HepG2 (cell line): Measurements from ENCODE around the gene SLC22A31. TPM values are rescaled to one million over a fixed set of nuclear protein-coding genes. Genes with fewer than 3 reads are reported as not detected.
A peak's percentile ranks its signal among the peaks of the same experiment; 100 is the strongest.

ENCODE experiments used
- ETV5 ChIP-seq: IDR thresholded peaks from 2 replicates; pipeline ENCODE4 v1.6.1; 2018; ENCODE audit warnings: missing biosample characterization, missing genetic modification reagents, inconsistent platforms, borderline replicate concordance
- IKZF1 ChIP-seq: fragments of 450-650 bp; IDR thresholded peaks from 2 replicates; pipeline ENCODE4 v1.7.1; 2016
- MYPOP ChIP-seq: sonication (generic); formaldehyde crosslinking; IDR thresholded peaks from 2 replicates; pipeline ENCODE4 v1.8.1; 2023; ENCODE audit warnings: mild to moderate bottlenecking, moderate library complexity, missing genetic modification reagents
- NCOA1 ChIP-seq: sonication (generic); formaldehyde crosslinking; IDR thresholded peaks from 2 replicates; pipeline ENCODE4 v1.9.0; 2021; ENCODE audit warnings: missing genetic modification reagents
- NFKB2 ChIP-seq: sonication (generic); formaldehyde crosslinking; IDR thresholded peaks from 2 replicates; pipeline ENCODE4 v1.4.0; 2020; ENCODE audit warnings: missing genetic modification reagents, borderline replicate concordance
- NR3C1 ChIP-seq: sonication (generic); formaldehyde crosslinking; IDR thresholded peaks from 2 replicates; pipeline ENCODE4 v1.4.0; 2020; ENCODE audit warnings: missing genetic modification reagents
- SALL2 ChIP-seq: sonication (generic); formaldehyde crosslinking; IDR thresholded peaks from 2 replicates; pipeline ENCODE4 v1.8.1; 2023; ENCODE audit warnings: mild to moderate bottlenecking, missing genetic modification reagents, inconsistent platforms
- THAP11 ChIP-seq: IDR thresholded peaks from 2 replicates; pipeline ENCODE4 v1.6.1; 2016; ENCODE audit warnings: missing biosample characterization, missing genetic modification reagents
- TOE1 ChIP-seq: sonication (generic); formaldehyde crosslinking; IDR thresholded peaks from 2 replicates; pipeline ENCODE4 v1.4.0; 2020; ENCODE audit warnings: mild to moderate bottlenecking, missing genetic modification reagents
- ZFP36 ChIP-seq: fragments of 150-350 bp; IDR thresholded peaks from 2 replicates; pipeline ENCODE4 v1.6.1; 2018; ENCODE audit warnings: borderline replicate concordance, low read length, low read depth; ENCODE audit not compliant: partially characterized antibody
- ZNF136 ChIP-seq: sonication (generic); formaldehyde crosslinking; IDR thresholded peaks from 2 replicates; pipeline ENCODE4 v1.8.1; 2022; ENCODE audit warnings: low read depth, mild to moderate bottlenecking, moderate library complexity, missing genetic modification reagents
- ZNF263 ChIP-seq: sonication (generic); formaldehyde crosslinking; IDR thresholded peaks from 2 replicates; pipeline ENCODE4 v1.4.0; 2020; ENCODE audit warnings: missing genetic modification reagents
- ZNF773 ChIP-seq: sonication (generic); formaldehyde crosslinking; IDR thresholded peaks from 2 replicates; pipeline ENCODE4 v1.4.0; 2020; ENCODE audit warnings: missing genetic modification reagents, borderline replicate concordance
- polyA plus RNA-seq, 8 experiments: library from polyadenylated mRNA; depleted of rRNA in 3 of 8; stranded (reverse) in 7 of 8; unstranded in 1 of 8; fragments of >200 nt; fragmentation: Illumina TruSeq in 4 of 8; extraction: Trizol in 4 of 8; gene quantifications; 2 replicates each; pipeline versions ENCODE4 v1.2.1 to v1.2.3, GENCODE V29; 2011 to 2016; ENCODE audit warnings: low read depth in 4 of 8, missing spikeins in 1 of 8, mixed read lengths in 1 of 8; ENCODE audit not compliant: insufficient read depth in 1 of 8
- total RNA-seq, 5 experiments: library from RNA; depleted of rRNA; stranded (reverse); fragments of >200 nt; fragmentation: Illumina TruSeq; extraction: Trizol; gene quantifications; 2 replicates each; pipeline ENCODE4 v1.2.3, GENCODE V29; 2016; ENCODE audit warnings: low read depth in 1 of 5
- TF ChIP-seq, protein P1 (sequence below), 2 experiments: sonication (generic) in 1 of 2; formaldehyde crosslinking in 1 of 2; IDR thresholded peaks; 2 replicates each; pipeline versions ENCODE4 v1.4.0 to v1.6.1; 2018 to 2020; ENCODE audit warnings: missing genetic modification reagents in 2 of 2, borderline replicate concordance in 1 of 2, low read depth in 1 of 2, mild to moderate bottlenecking in 1 of 2, missing biosample characterization in 1 of 2
- TF ChIP-seq, protein P2 (sequence below): sonication (generic); formaldehyde crosslinking; IDR thresholded peaks from 2 replicates; pipeline ENCODE4 v1.5.0; 2020; ENCODE audit warnings: mild to moderate bottlenecking, missing genetic modification reagents, borderline replicate concordance
- TF ChIP-seq, protein P3 (sequence below): sonication (generic); formaldehyde crosslinking; IDR thresholded peaks from 2 replicates; pipeline ENCODE4 v1.4.0; 2020; ENCODE audit warnings: missing genetic modification reagents

Gene SLC22A31
- total and polyA plus RNA-seq, 2 of the 13 experiments (the other 11 are each of a cell fraction or from before 2014, with no cell fraction given) = 67.3 to 83.3 TPM

- TF ChIP-seq IKZF1 (no peak), NFKB2 (CRISPR knock-in tag) (no peak), ETV5 (peak; percentile 23; the same call in 1 of the 2 replicates), ZFP36 (no peak), SALL2 (no peak), ZNF136 (CRISPR knock-in tag) (no peak), MYPOP (no peak), NCOA1 (no peak), TOE1 (CRISPR knock-in tag) (no peak), THAP11 (CRISPR knock-in tag) (peak; percentile 70; the same call in 1 of the 2 replicates), ZNF773 (CRISPR knock-in tag) (no peak), NR3C1 (no peak), ZNF263 (CRISPR knock-in tag) (no peak)
- TF ChIP-seq, protein P1, sequence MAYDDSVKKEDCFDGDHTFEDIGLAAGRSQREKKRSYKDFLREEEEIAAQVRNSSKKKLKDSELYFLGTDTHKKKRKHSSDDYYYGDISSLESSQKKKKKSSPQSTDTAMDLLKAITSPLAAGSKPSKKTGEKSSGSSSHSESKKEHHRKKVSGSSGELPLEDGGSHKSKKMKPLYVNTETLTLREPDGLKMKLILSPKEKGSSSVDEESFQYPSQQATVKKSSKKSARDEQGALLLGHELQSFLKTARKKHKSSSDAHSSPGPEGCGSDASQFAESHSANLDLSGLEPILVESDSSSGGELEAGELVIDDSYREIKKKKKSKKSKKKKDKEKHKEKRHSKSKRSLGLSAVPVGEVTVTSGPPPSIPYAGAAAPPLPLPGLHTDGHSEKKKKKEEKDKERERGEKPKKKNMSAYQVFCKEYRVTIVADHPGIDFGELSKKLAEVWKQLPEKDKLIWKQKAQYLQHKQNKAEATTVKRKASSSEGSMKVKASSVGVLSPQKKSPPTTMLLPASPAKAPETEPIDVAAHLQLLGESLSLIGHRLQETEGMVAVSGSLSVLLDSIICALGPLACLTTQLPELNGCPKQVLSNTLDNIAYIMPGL (CRISPR knock-in tag; IDR thresholded peaks at IDR 0.05; ENCODE audit: borderline replicate concordance in 1 of 2, low read depth in 1 of 2) = peak in 1 of 2 experiments; percentile 79; a peak in 2 of 4 replicates
- TF ChIP-seq, protein P2, sequence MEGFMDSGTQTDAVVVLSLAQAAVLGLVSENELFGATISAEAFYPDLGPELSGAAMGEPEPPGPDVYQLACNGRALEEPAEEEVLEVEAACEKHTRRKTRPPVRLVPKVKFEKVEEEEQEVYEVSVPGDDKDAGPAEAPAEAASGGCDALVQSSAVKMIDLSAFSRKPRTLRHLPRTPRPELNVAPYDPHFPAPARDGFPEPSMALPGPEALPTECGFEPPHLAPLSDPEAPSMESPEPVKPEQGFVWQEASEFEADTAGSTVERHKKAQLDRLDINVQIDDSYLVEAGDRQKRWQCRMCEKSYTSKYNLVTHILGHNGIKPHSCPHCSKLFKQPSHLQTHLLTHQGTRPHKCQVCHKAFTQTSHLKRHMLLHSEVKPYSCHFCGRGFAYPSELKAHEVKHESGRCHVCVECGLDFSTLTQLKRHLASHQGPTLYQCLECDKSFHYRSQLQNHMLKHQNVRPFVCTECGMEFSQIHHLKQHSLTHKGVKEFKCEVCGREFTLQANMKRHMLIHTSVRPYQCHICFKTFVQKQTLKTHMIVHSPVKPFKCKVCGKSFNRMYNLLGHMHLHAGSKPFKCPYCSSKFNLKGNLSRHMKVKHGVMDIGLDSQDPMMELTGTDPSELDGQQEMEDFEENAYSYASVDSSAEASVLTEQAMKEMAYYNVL (CRISPR knock-in tag) = no peak
- TF ChIP-seq, protein P3, sequence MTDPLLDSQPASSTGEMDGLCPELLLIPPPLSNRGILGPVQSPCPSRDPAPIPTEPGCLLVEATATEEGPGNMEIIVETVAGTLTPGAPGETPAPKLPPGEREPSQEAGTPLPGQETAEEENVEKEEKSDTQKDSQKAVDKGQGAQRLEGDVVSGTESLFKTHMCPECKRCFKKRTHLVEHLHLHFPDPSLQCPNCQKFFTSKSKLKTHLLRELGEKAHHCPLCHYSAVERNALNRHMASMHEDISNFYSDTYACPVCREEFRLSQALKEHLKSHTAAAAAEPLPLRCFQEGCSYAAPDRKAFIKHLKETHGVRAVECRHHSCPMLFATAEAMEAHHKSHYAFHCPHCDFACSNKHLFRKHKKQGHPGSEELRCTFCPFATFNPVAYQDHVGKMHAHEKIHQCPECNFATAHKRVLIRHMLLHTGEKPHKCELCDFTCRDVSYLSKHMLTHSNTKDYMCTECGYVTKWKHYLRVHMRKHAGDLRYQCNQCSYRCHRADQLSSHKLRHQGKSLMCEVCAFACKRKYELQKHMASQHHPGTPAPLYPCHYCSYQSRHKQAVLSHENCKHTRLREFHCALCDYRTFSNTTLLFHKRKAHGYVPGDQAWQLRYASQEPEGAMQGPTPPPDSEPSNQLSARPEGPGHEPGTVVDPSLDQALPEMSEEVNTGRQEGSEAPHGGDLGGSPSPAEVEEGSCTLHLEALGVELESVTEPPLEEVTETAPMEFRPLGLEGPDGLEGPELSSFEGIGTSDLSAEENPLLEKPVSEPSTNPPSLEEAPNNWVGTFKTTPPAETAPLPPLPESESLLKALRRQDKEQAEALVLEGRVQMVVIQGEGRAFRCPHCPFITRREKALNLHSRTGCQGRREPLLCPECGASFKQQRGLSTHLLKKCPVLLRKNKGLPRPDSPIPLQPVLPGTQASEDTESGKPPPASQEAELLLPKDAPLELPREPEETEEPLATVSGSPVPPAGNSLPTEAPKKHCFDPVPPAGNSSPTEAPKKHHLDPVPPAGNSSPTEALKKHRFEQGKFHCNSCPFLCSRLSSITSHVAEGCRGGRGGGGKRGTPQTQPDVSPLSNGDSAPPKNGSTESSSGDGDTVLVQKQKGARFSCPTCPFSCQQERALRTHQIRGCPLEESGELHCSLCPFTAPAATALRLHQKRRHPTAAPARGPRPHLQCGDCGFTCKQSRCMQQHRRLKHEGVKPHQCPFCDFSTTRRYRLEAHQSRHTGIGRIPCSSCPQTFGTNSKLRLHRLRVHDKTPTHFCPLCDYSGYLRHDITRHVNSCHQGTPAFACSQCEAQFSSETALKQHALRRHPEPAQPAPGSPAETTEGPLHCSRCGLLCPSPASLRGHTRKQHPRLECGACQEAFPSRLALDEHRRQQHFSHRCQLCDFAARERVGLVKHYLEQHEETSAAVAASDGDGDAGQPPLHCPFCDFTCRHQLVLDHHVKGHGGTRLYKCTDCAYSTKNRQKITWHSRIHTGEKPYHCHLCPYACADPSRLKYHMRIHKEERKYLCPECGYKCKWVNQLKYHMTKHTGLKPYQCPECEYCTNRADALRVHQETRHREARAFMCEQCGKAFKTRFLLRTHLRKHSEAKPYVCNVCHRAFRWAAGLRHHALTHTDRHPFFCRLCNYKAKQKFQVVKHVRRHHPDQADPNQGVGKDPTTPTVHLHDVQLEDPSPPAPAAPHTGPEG (CRISPR knock-in tag) = no peak
These were observed 16.2 kb upstream of the SLC22A31 start (continued) for GRCh38 chr16:89216315-89217137.
